A172 (cell line): ENCODE results near the gene SLC39A2. TPM values are rescaled to one million over a fixed set of nuclear protein-coding genes. Genes with fewer than 3 reads are reported as not detected.
"Not testable (repeated sequence)": the region's sequence is repeated elsewhere in the genome, so short reads cannot be mapped to it uniquely, and the experiment has no call there.

ENCODE experiments used
- DNase-seq: peaks from one replicate; pipeline ENCODE4 v3.0.0-alpha.2; 2015; ENCODE audit warnings: low spot score
- total RNA-seq: library from RNA; depleted of rRNA; stranded (reverse); fragments of >200 nt; shearing (Covaris generic); gene quantifications from 2 replicates; pipeline ENCODE4 v1.2.3, GENCODE V29; 2014

Gene SLC39A2
- total RNA-seq, 1 experiment from 2014 or later = not detected

DNA sequence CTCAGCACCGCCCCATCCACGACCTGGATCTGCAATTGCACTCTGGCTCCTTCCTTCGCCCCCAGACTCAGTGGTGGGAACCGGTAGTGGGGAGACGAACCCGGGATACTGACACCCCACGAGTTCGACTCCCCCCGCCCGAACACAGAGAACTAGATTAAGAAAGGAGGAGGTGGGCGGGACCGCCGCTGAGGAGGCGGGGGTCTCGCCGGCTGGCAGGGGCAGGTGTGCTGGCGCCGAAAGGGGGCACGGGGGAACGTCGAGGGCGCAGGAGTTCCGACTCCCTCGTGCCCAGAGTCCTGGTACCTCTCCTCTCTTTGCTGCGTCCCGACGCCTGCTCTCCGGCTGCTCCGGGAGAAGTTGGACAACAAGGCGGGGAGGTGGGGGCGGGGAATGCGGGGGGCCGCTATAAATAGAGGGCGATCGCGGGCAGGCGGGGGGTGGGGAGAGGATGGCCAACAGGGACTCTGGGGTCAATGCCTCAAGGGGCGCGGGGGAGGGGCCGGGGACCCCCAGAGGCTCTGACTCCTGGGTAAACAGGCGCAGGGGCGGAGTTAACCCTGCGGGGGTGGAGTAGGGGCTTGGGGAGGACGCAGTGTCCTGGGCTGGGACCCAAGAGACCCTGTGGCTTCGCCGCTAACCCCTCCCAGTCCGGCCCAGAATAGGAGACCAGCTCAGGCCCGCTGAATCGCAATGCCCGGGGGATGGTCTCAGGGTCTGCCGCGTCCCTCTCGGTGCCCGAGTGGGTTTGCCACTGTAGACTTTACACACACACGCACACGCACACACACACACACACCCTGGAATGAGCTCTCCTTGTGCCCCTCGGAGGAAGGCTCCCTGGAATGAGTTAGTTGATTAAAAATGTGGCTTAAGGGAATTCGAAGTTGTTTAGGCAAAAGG lies 26.5 kb downstream of the SLC39A2 start:
- DNase-seq = no peak

DNA sequence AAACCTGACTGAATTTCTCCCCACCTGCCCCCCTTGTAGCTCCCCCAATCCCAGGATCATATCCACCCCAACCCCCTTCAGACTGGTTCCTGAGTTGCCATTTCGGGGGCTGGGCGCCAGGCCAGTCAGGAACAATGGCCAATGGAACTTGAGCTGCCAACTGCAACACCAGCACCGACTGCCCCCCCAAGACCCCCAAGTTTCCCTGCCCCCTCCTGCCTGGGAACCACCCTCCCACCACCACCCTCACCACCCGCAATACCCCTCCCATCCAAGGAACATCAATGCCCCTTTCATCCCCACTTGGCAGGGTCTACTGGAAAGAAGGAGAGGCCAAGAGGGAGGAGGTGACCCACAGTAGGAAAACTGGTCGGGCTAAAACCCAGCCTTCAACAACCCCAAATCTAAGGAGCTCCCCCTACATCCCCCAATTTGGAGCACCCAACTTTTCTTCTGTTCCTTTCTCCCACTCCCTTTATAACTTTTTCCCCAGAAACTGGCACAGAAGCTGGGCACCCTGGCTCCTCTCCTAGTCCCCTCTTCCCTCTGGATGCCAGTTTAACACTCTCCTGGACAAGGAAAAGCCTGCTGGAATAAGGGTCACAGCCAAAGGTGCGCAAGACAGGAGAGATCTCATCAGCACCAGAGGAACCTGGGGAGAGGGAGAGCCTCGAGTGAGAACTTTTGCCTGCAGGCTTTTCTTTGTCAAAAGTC lies 27.3 kb downstream of the SLC39A2 start:
- DNase-seq = no peak

DNA sequence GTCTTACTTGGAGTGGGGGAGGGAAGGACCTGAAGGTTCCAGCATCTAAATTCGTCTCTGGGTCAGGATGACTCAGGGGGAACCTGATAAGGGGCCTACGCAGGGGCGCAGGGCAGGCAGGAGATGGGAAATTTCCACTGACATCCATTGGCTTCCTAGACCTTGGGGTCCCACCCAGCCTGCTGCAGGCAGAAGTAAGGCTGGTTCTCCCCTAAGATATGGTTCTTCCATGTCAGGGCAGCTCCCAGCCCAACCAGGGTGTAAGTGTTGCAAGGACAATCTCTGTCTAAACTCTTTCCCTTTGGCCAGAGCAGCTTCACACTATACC lies 27.9 kb downstream of the SLC39A2 start:
- DNase-seq = no peak

DNA sequence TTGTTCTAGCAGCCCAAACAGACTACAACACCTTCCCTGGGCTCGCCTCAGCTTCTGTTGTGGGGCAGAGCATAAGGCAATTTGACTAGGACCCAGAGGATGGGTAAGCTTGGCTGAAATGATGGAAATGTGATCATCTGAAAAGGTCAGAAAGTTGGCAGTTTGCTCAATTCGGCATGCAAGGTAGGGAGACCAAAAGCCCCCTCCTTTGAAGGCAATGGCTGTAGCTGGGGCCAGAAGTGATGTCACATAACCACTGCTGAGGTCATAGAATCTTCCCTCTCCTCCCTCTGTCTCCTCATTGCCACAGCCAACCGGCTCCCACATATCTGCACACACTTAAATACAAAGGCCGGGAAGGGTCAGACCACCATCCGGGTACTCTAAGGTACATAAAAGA lies 30.8 kb downstream of the SLC39A2 start, which contains the start of gene TPPP2:
Gene TPPP2 (plus strand): TSS at position 301 of the 400 bp plus-strand sequence. CDS start 365 bp downstream, outside the sequence.
- no peak for DNase-seq

DNA sequence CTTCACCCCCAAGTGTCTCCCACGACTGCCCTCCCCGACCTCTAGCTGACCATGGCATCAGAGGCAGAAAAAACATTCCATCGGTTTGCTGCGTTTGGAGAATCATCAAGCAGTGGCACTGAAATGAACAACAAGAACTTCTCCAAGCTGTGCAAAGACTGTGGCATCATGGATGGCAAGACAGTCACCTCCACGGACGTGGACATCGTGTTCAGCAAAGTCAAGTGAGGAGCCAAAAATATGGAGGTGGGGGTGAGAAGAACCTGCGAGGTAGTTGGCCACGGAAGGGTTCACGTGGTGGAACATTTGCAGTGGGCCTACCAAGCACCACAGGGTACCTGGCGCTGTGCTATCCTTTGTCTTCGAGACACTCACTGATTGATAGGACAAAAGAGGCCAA lies 31.4 kb downstream of the SLC39A2 start:
- no peak for DNase-seq

DNA sequence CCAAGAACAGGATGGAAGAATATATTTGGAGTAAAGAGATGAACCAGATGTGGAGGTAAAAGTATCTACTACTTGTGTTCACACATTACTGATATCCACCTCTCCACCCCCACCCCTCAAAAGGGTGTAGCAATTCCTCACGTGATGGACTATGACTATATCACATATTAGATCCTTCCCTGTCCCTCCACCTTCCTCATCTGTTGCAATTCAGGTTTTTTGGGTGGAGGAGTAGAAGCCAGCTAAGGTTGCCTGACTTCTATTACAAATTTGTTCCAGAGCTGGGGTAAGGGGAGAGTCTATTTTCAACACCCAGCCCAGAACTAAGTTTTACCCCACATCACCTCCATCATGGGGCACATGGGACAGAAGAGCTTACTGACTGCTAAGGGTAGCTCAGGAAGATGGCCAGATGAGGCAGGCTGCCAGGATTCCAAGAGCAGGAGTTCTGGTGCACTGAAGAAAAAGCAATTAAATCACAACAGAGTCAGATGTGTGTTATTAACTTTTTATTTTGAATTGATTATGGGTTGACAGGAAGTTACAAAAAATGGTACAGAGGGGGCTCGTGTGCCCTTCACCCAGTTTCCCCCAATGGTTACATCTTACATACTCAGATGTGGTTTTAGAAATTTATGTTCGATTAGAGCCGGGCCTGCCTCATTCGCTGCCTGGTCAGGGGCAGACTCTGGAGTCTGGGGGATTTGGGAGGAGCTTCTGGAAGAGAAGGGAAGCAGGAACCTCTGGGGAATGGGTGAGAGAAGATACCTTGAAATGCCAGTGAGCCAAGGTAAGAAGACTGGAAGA lies 33.4 kb downstream of the SLC39A2 start:
- DNase-seq = no peak

DNA sequence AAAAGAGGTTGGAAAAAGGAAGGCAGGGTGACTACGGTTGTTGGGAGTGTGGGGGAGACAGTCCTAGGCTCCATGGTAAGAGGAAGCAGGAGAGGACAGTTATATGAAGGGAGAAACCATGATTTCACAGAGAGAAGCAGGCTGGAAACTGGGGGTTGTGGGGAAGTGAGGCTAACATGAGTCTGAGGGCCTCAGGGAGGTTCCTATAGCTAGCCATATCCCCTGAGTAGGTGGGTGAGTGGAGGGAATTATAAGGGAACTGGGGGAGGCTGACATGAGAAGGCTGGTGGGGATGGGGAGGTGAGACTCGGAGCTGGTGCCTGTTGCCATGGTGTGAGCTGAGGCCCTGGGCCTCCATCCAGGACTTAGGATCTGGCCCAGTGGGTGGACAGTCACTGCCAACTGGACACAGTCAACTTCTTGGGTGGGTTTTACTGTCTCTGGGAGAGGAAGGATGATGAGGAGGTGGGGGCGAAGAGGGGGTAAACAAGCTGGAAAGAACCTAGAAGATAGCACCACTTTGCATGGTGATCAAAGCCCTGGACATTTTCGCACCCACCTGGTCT lies 34.1 kb downstream of the SLC39A2 start:
- DNase-seq = no peak

DNA sequence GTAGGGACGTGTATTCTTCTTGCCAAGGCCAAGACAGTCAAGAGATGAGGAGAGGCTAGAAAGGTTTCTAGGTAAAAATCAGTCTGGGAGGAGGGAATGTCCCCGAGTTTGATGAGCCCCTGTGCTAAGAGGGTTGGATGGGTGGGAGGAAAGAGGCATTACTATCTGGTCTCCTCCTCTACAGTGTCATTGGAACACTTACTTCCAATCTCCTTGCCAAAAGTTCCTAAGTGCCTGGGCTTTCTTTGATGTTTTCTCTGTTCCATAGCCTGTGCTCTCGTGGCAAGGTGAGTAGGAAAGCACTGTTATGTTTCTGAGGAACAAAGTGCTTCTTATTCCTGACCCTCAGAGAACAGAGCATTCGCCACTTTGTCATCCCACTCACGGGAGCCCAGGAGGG lies 35.6 kb downstream of the SLC39A2 start, which contains the start of gene RNASE13:
Gene RNASE13 (minus strand): TSS at position 101 of the 400 bp plus-strand sequence. CDS start 519 bp downstream, outside the sequence.
- no peak for DNase-seq

DNA sequence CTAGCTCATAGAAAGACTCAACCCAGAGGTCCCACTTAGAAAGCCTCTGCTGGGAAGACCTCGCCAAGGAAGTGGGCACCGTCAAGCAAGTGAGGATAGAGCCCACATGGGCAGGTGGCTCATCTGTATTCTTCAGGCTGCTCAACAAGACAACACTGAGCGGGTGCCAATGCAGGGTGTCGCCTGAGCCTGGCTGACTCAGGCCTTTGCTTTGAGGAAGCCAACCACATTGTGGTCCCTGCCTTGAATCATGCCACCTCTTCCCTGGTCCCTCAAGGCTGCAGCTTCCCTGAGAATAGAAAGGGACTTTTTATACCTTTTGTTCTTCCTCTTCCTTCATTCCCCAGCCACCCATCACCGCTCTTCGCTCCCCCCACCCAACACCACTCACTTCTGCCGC lies 37.7 kb downstream of the SLC39A2 start:
- no peak for DNase-seq

DNA sequence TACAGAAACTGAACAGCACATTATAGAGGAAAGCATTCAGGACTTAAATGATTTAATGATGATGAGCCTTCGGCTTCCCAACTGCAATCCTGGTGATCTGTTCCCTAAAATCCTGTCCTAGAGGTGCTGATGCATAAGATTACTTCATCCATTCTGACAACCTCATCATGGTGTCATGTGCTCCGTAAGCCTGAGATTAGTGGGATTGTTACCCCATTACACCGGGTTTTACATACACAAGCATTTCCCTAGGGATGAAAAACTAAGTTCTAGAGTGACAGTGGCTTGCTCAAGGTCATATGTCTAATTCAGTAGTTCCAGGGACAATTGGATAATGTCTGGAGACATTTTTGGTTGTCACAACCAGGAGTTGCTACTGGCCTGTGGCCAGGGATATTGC lies 38.1 kb downstream of the SLC39A2 start:
- DNase-seq = no peak

DNA sequence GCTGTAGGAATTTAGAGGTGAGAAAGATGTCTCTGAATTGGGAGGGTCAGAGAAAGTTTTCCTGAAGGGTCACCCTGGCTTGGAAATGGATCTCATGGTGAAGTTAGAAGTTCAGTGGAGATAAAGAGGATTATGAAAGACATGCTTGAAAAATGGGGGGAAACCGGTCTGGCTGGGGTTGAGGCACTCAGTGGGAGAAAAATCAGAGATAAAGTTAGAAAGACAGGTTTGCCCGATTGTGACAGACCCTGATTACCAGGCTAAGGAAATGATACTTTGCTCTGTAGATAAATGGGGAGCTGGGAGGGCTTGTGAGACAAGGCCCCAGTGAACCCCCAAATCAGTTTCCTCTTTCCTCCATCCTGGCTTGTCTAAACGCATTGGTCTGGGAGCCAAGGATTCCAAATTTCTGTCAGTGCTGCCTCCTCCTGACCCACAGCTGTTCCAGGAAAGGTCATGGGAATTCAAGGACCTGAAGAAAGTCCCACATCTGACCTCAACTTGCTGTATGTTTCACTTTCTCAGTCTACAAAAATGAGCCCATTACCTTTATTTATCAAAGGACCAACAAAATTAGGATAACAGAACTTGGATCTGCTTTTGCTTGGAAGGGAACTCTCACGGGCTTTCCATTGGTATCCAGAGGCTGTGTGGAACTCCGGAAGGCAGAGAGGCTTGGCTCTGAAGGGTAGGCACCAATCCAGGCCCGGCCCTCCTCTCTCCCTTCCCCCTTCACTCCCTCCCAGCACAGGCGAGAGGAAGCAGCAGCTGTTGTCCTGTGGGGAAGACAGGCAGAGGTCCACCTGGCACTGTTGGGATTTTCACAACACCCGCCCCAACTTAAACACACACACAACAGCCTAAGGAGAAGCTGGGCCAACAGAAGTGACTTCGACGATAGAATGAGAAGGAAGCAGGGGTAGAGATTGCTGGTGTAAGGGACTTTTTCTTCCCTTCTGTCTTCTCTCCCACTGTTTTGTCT lies 39.6 kb downstream of the SLC39A2 start:
- DNase-seq = no peak

DNA sequence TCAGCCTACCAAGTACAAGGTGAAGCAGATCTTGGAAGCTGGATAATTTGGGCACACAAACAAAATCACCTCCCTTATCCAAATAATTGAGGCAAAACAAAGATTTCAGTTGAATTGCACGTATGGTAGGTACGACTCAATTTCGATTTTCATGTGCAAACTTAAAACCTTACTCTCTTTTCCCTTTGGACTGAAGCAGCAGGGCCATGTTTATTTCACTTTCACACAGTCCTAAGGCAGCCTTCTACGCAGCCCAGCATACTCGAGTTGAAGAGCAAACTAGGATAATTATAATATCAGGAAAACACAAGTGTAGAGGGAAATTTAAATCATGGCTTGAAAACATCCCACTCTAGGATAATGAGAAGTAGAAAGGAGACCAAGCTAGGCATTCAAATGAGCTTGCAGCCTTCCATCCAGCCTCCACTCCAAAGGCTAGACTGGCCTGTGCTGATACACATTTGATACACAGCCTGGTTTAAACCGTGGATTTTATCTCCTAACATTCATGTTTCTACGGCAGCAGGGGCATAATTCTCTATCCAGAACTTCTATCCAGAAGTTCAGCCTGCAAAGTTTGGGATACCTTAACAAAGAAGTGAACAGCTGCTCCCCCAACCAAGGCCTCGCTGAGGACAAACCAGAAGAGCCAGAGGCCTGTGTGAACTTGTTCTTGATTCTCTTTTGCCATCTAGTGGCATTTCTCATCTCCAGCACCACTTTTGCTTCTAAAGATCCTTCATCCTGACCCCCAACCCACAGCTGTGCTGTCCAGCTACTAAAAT lies 40.7 kb downstream of the SLC39A2 start:
- peak; percentile 27 for DNase-seq

DNA sequence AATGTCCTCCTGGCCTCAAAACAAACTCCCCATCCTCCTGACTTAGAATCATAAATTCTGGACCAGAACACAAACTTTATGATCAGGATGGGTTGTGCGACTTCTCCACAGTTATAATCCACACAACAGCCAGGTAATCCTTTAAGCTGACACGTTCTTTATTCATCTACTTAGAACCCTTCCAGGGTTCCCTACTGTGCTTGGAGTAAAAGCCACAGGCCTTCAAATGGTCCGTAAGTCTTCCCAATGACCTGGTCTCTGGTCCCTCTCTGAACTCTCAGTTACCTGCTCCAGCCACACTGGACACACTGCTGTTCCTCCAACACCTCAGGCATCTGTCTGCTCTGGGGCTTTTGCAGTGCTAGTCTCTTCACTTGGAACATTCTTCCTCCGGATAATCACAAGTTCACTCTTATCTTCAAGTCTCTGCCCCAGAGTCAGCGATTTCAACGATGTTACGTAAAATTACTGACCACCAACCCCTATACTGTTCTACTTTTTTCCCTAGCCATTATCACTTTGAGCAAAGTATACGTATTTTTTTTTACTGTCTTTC lies 41.4 kb downstream of the SLC39A2 start:
- no peak for DNase-seq

DNA sequence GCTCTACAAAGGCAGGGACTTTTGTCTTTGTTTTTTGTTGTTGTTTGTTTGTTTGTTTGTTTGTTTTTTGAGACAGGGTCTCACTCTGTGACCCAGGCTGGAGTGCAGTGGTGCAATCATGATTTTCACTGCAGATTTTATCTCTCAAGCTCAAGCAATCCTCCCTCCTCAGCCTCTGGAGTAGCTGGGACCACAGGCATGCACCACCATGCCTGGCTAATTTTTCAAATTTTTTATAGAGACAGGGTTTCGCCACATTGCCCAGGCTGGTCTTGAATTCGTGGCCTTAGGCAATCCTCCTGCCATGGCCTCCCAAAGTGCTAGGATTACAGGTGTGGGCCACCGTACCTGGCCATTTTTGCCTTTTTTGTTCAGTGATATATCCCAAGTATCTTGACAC lies 41.8 kb downstream of the SLC39A2 start:
- DNase-seq = not testable (repeated sequence)

DNA sequence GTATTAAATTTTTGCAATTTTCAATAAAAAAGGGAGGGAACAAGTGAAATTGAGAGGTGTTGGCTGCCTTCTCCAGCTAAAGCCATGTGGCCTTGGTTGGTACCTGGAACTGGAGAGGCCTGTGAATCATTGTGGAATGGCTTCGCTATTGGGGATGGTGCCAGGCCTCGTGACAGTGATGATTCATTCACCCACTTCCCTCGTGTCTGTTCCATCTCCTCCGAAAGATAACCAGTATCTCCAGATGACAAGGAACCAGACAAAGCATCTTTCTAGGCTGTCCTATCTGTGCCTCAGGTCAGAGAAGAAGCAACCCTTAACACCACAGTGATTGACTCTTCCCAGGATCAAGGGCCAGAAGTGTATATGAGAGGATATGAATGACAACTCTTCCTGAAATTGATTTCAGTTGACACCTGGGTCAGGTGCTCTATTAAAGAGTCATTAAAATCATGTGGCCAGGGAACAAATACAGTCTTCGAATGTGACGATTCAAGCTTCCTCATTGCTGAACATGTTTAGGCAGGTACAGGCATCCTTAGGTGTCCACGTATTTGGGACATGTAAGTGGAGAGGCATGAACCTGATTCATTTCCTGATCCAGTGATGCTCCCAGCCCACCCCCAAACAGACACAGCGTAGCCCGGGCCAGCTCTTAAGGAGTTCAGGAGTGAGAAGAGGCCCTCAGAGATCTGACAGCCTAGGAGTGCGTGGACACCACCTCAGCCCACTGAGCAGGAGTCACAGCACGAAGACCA lies 42.8 kb downstream of the SLC39A2 start, which contains the start of gene RNASE7:
Gene RNASE7 (plus strand): TSS at position 687 of the 758 bp plus-strand sequence. CDS start 631 bp downstream, outside the sequence.
- DNase-seq = peak; percentile 52

DNA sequence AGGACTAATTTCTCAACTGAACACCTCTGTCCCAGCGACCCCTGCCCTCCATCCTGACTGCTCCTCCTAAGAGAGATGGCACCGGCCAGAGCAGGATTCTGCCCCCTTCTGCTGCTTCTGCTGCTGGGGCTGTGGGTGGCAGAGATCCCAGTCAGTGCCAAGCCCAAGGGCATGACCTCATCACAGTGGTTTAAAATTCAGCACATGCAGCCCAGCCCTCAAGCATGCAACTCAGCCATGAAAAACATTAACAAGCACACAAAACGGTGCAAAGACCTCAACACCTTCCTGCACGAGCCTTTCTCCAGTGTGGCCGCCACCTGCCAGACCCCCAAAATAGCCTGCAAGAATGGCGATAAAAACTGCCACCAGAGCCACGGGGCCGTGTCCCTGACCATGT lies 43.8 kb downstream of the SLC39A2 start:
- DNase-seq = no peak

DNA sequence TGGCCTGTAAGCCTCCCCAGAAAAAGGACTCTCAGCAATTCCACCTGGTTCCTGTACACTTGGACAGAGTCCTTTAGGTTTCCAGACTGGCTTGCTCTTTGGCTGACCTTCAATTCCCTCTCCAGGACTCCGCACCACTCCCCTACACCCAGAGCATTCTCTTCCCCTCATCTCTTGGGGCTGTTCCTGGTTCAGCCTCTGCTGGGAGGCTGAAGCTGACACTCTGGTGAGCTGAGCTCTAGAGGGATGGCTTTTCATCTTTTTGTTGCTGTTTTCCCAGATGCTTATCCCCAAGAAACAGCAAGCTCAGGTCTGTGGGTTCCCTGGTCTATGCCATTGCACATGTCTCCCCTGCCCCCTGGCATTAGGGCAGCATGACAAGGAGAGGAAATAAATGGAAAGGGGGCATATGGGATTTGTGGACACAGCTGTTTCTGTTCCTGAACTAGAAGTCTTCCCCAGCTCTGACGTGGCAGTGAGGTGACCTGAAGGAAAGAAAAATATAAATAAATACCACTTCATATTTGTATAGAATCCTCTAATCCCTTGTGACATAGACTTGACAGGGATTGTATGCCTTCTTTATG lies 44.4 kb downstream of the SLC39A2 start:
- DNase-seq = no peak
